HepG2 (cell line): ENCODE measurements around the gene PDYN. TPM values are rescaled to one million over a fixed set of nuclear protein-coding genes. Genes with fewer than 3 reads are reported as not detected.

ENCODE experiments used
- ATAC-seq: fragments of 200-7000 bp; cut with Tn5 transposase; 3 replicates; pipeline ENCODE4 v1.9.1; 2020; ENCODE audit warnings: mild to moderate bottlenecking, moderate library complexity
- BruUV-seq: library from RNA; stranded (reverse); fragments of 400-500 nt; replicated peaks from 2 replicates; lab custom pipeline; 2021; lab: Mats Ljungman, UMichigan
- CTCF ChIA-PET: fragments of 300-600 bp; formaldehyde crosslinking; extraction: SDS; loops from one replicate; lab custom pipeline; 2021; ENCODE audit warnings: low total read pairs, inconsistent platforms, low intra/inter-chr PET ratio; lab: Yijun Ruan, JAX
- POLR2A ChIA-PET: fragments of 350-600 bp; sonication (Branson Sonifier 250); formaldehyde crosslinking; loops from one replicate; lab custom pipeline; 2020; ENCODE audit warnings: antibody characterized with exemption, inconsistent platforms; lab: Yijun Ruan, JAX
- DNase-seq: peaks from one replicate; pipeline ENCODE4 v3.0.0-alpha.2; 2015; ENCODE audit warnings: low spot score
- FAIRE-seq: peaks from 3 replicates; lab custom pipeline; 2011; peaks lifted over from hg19 to GRCh38; lab: Jason Lieb, UNC
- H2AFZ ChIP-seq: one replicate; pipeline ENCODE4 v1.6.1; 2011; ENCODE audit warnings: low read length, inconsistent platforms
- H3K27ac ChIP-seq: fragments of 300-600 bp; 3 replicates; pipeline ENCODE4 v1.8.0; 2011; ENCODE audit warnings: mixed run types, mild to moderate bottlenecking, mixed read lengths, low read length, inconsistent platforms; ENCODE audit not compliant: insufficient read depth; ENCODE audit errors: extremely low read length
- H3K27me3 ChIP-seq, 2 experiments: fragments of 200-600 bp in 1 of 2; 2 replicates in 1 of 2; 3 replicates in 1 of 2; pipeline versions ENCODE4 v1.6.0 to v1.8.0; 2011; ENCODE audit warnings: low read length in 2 of 2, mild to moderate bottlenecking in 2 of 2, moderate library complexity in 2 of 2, inconsistent platforms in 1 of 2; ENCODE audit not compliant: insufficient read depth in 2 of 2, control insufficient read depth in 1 of 2
- H3K36me3 ChIP-seq, 2 experiments: fragments of 200-600 bp in 1 of 2; replicated peaks in 1 of 2; 2 replicates in 1 of 2; 3 replicates in 1 of 2; pipeline versions ENCODE4 v1.5.1 to v1.8.0; 2011; ENCODE audit warnings: low read length in 2 of 2, inconsistent platforms in 1 of 2; ENCODE audit not compliant: insufficient read depth in 2 of 2, control insufficient read depth in 1 of 2
- H3K4me1 ChIP-seq: 2 replicates; pipeline ENCODE4 v1.5.1; 2012; ENCODE audit warnings: low read length, inconsistent platforms; ENCODE audit not compliant: insufficient read depth
- H3K4me2 ChIP-seq: 2 replicates; pipeline ENCODE4 v1.6.0; 2011; ENCODE audit warnings: low read depth, low read length, inconsistent platforms
- H3K4me3 ChIP-seq, 3 experiments: fragments of 200-600 bp in 1 of 3; sonication (generic), shearing (Covaris generic) in 1 of 3; replicated peaks in 1 of 3; 2 replicates each; pipeline ENCODE4 v1.5.1; 2011 to 2016; ENCODE audit warnings: low read length in 3 of 3, inconsistent platforms in 2 of 3, low read depth in 2 of 3, mild to moderate bottlenecking in 2 of 3, control low read depth in 1 of 3, mixed read lengths in 1 of 3; ENCODE audit not compliant: insufficient read depth in 1 of 3
- H3K79me2 ChIP-seq: one replicate; pipeline ENCODE4 v1.6.1; 2011; ENCODE audit warnings: low read length, inconsistent platforms; ENCODE audit not compliant: insufficient read depth
- H3K9ac ChIP-seq: 2 replicates; pipeline ENCODE4 v1.6.0; 2011; ENCODE audit warnings: mild to moderate bottlenecking, low read depth, low read length, inconsistent platforms; ENCODE audit not compliant: insufficient read depth
- H3K9me3 ChIP-seq: 2 replicates; pipeline ENCODE4 v1.5.1; 2012; ENCODE audit warnings: mild to moderate bottlenecking, low read length
- H4K20me1 ChIP-seq: 2 replicates; pipeline ENCODE4 v1.6.0; 2011; ENCODE audit warnings: inconsistent platforms, mild to moderate bottlenecking, low read length, moderate library complexity; ENCODE audit not compliant: insufficient read depth
- ATF2 ChIP-seq: sonication (generic); formaldehyde crosslinking; IDR thresholded peaks from 2 replicates; pipeline ENCODE4 v1.4.0; 2020; ENCODE audit warnings: missing genetic modification reagents
- CERS6 ChIP-seq: sonication (generic); formaldehyde crosslinking; IDR thresholded peaks from 2 replicates; pipeline ENCODE4 v1.5.0; 2020; ENCODE audit warnings: missing genetic modification reagents
- FOXO4 ChIP-seq: sonication (generic); formaldehyde crosslinking; conservative IDR thresholded peaks from 2 replicates; pipeline ENCODE4 v1.8.1; 2023; ENCODE audit warnings: missing genetic modification reagents
- NFATC3 ChIP-seq: sonication (generic); formaldehyde crosslinking; IDR thresholded peaks from 2 replicates; pipeline ENCODE4 v1.5.1; 2020; ENCODE audit warnings: mild to moderate bottlenecking, missing genetic modification reagents
- SRSF4 ChIP-seq: fragments of 200-400 bp; formaldehyde crosslinking; IDR thresholded peaks from one replicate; pipeline ENCODE4 v1.6.1; 2018; ENCODE audit warnings: mild to moderate bottlenecking, low read depth, low read length, moderate library complexity; ENCODE audit not compliant: poor library complexity, severe bottlenecking
- ZNF264 ChIP-seq: sonication (generic); formaldehyde crosslinking; IDR thresholded peaks from 2 replicates; pipeline ENCODE4 v1.4.0; 2020; ENCODE audit warnings: missing genetic modification reagents
- ZNF354B ChIP-seq: sonication (generic); formaldehyde crosslinking; IDR thresholded peaks from 2 replicates; pipeline ENCODE4 v1.8.0; 2022; ENCODE audit warnings: mild to moderate bottlenecking, missing genetic modification reagents
- ZNF674 ChIP-seq: sonication (generic); formaldehyde crosslinking; IDR thresholded peaks from 2 replicates; pipeline ENCODE4 v1.5.0; 2020; ENCODE audit warnings: low read depth, mild to moderate bottlenecking, missing genetic modification reagents
- WGBS: methylation state at CpG from one replicate; pipeline ENCODE4 v1.1.6; 2017; ENCODE audit warnings: low lambda C conversion rate; 5-methylcytosine and 5-hydroxymethylcytosine counted together
- in situ Hi-C: cut with HindIII; loops from 2 replicates; pipeline ENCODE4 v1.10.0; 2017; ENCODE audit warnings: low pct_unique_long_range_greater_than_20kb; ENCODE audit not compliant: extremely low pct_ligation_motif_present
- intact Hi-C: fragments of 100-400 bp; cut with micrococcal nuclease; formaldehyde crosslinking; loops from one replicate; pipeline ENCODE4 v1.10.0; 2022; ENCODE audit not compliant: unreplicated experiment
- polyA plus RNA-seq, 8 experiments: library from polyadenylated mRNA; depleted of rRNA in 3 of 8; stranded (reverse) in 7 of 8; unstranded in 1 of 8; fragments of >200 nt; fragmentation: Illumina TruSeq in 4 of 8; extraction: Trizol in 4 of 8; gene quantifications; 2 replicates each; pipeline versions ENCODE4 v1.2.1 to v1.2.3, GENCODE V29; 2011 to 2016; ENCODE audit warnings: low read depth in 4 of 8, missing spikeins in 1 of 8, mixed read lengths in 1 of 8; ENCODE audit not compliant: insufficient read depth in 1 of 8
- total RNA-seq, 5 experiments: library from RNA; depleted of rRNA; stranded (reverse); fragments of >200 nt; fragmentation: Illumina TruSeq; extraction: Trizol; gene quantifications; 2 replicates each; pipeline ENCODE4 v1.2.3, GENCODE V29; 2016; ENCODE audit warnings: low read depth in 1 of 5

PDYN gene
- total and polyA plus RNA-seq, 2 of the 13 experiments (the other 11 are each of a cell fraction or from before 2014, with no cell fraction given): not detected

DNA sequence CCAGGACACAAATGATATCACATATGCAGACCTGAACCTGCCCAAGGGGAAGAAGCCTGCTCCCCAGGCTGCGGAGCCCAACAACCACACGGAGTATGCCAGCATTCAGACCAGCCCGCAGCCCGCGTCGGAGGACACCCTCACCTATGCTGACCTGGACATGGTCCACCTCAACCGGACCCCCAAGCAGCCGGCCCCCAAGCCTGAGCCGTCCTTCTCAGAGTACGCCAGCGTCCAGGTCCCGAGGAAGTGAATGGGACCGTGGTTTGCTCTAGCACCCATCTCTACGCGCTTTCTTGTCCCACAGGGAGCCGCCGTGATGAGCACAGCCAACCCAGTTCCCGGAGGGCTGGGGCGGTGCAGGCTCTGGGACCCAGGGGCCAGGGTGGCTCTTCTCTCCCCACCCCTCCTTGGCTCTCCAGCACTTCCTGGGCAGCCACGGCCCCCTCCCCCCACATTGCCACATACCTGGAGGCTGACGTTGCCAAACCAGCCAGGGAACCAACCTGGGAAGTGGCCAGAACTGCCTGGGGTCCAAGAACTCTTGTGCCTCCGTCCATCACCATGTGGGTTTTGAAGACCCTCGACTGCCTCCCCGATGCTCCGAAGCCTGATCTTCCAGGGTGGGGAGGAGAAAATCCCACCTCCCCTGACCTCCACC is 56.4 kb downstream of the PDYN start (continued):
- TF ChIP-seq ATF2 (CRISPR knock-in tag) (no peak), ZNF264 (CRISPR knock-in tag) (no peak), SRSF4 (no peak), NFATC3 (CRISPR knock-in tag) (no peak), FOXO4 (no peak)

DNA sequence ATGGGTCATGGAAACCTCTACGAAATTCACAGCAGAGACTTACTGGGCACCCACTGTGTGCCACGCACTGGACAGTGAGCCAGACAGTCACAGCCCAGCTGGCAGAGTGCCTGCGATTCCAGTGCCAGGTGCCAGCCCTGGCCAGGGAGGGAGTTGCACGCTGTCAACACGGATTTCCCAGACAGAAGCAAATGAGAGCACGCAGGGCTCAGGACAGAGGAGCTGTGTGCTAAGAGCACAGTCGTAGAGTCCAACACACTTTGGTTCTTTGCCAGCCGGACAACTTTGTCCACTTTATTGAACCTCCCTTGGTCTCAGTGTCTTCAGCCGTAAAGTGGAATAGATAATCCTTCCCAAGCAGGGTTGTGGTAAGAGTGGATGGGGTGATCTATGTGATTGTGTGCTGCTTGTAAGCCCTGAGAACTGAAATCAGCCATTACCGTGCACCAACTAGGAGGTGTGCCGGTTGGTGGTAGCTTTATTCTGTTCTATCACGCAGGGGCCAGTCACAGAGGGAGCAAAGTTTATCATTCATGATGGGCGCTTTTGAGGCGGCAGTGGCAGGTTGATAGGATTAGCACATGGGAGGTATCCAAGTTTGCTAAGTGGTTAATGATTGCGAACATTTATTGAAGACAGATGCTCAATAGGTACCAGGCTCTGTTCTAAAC is 58.0 kb downstream of the PDYN start:
- no peak; the same call in 2 of the 3 replicates for ATAC-seq
- H3K27ac ChIP-seq: no peak overlapping the region
- H3K4me3 ChIP-seq: no peak overlapping the region
- CTCF ChIA-PET: no interaction called here
- in situ Hi-C loops (no loop called here), intact Hi-C loops (no loop called here)
- H2AFZ ChIP-seq: no peak overlapping the region
- DNase-seq: no peak
- H3K4me2 ChIP-seq: no peak overlapping the region
- BruUV-seq: no TSS peak
- no peak overlapping the region for H3K9ac ChIP-seq
- no peaks in the 10 kb centered on the region for H3K4me1 ChIP-seq
- POLR2A ChIA-PET: no interaction called here
- TF ChIP-seq CERS6 (CRISPR knock-in tag): no peak
- TF ChIP-seq ZNF354B (CRISPR knock-in tag): no peak
- TF ChIP-seq ZNF674 (CRISPR knock-in tag): no peak
- FAIRE-seq: no peak
- no peaks in the 10 kb centered on the region for H3K79me2 ChIP-seq
- no peaks in the 10 kb centered on the region for H3K9me3 ChIP-seq
- WGBS: 81% methylated on average over 14 of the region's 15 CpGs
- no peaks in the 10 kb centered on the region for H3K27me3 ChIP-seq
- H3K36me3 ChIP-seq: no peaks in the 10 kb centered on the region; a peak in 1 of 5 replicates
- H4K20me1 ChIP-seq: no peaks in the 10 kb centered on the region
